Endothelial cell (in vitro differentiated cells): ENCODE measurements around the gene EDRF1. TPM values are rescaled to one million over a fixed set of nuclear protein-coding genes. Genes with fewer than 3 reads are reported as not detected.

Experiments used
- DNase-seq: peaks from one replicate; pipeline ENCODE4 v3.0.0; 2021; ENCODE audit warnings: low spot score
- H3K27ac Mint-ChIP-seq: one replicate; pipeline ENCODE4 v1.8.0; 2021; ENCODE audit warnings: mixed read lengths, inconsistent platforms; ENCODE audit not compliant: unreplicated experiment
- H3K27me3 Mint-ChIP-seq: one replicate; pipeline ENCODE4 v1.8.0; 2021; ENCODE audit warnings: mild to moderate bottlenecking, moderate library complexity, mixed read lengths, inconsistent platforms; ENCODE audit not compliant: unreplicated experiment
- H3K36me3 Mint-ChIP-seq: one replicate; pipeline ENCODE4 v1.8.0; 2021; ENCODE audit warnings: mild to moderate bottlenecking, low read depth, mixed read lengths, inconsistent platforms; ENCODE audit not compliant: unreplicated experiment
- H3K4me1 Mint-ChIP-seq: one replicate; pipeline ENCODE4 v1.8.0; 2021; ENCODE audit warnings: mild to moderate bottlenecking, mixed read lengths, inconsistent platforms; ENCODE audit not compliant: unreplicated experiment
- H3K4me3 Mint-ChIP-seq: one replicate; pipeline ENCODE4 v1.8.0; 2021; ENCODE audit warnings: mild to moderate bottlenecking, mixed read lengths, inconsistent platforms; ENCODE audit not compliant: unreplicated experiment
- H3K9me3 Mint-ChIP-seq: one replicate; pipeline ENCODE4 v1.8.0; 2021; ENCODE audit warnings: mixed read lengths, inconsistent platforms; ENCODE audit not compliant: unreplicated experiment
- CTCF ChIP-seq: fragments of 200-600 bp; sonication (generic); IDR thresholded peaks from one replicate; pipeline ENCODE4 v1.5.0; 2021; ENCODE audit warnings: antibody characterized with exemption; ENCODE audit not compliant: unreplicated experiment
- long read RNA-seq: library from polyadenylated mRNA; unstranded; transcript quantifications from one replicate; pipeline ENCODE4 v2.0.0, GENCODE V29; 2020; ENCODE audit not compliant: unreplicated experiment
- total RNA-seq: library from RNA; stranded (reverse); fragmentation: NEBNext Ultra II Directional; extraction: Animal tissue kit (Norgen Biotek cat#: 25700); gene quantifications from one replicate; pipeline ENCODE4 v1.2.1, GENCODE V29; 2021; ENCODE audit not compliant: unreplicated experiment

The EDRF1 gene
- 29.2 TPM for total RNA-seq
- long read RNA-seq, partial matches to known transcripts = 2 of 2 reads
- long read RNA-seq, other reads (novel, unspliced or antisense) = 0 of 2 reads

- peak; percentile 99 for DNase-seq
- Mint-ChIP-seq H3K36me3 (peaks cover under 1% of the 10 kb centered on the region), H3K27me3 (peaks cover 2% of the 10 kb centered on the region), H3K4me3 (peak within 1 kb of the TSS; percentile 97), H3K4me1 (peaks cover 4% of the 10 kb centered on the region), H3K9me3 (no peaks in the 10 kb centered on the region), H3K27ac (peak within 1 kb of the TSS; percentile 72)
- no peak for TF ChIP-seq CTCF
These were observed at the start of gene EDRF1 for GRCh38 chr10:125719173-125720001. Gene EDRF1 (plus strand): TSS chr10:125719709. CDS start chr10:125719808, 99 bp downstream.

GRCh38 chr10:125672884-125673283, 46.6 kb upstream of the EDRF1 start:
- H3K4me1 Mint-ChIP-seq = no peaks in the 10 kb centered on the region
- H3K9me3 Mint-ChIP-seq = no peaks in the 10 kb centered on the region

GRCh38 chr10:125679436-125679835, 40.1 kb upstream of the EDRF1 start:
- no peaks in the 10 kb centered on the region for H3K9me3 Mint-ChIP-seq
- peaks cover 7% of the 10 kb centered on the region for H3K36me3 Mint-ChIP-seq
- peaks cover 10% of the 10 kb centered on the region for H3K4me1 Mint-ChIP-seq
- H3K4me3 Mint-ChIP-seq = no peak overlapping the region
- H3K27ac Mint-ChIP-seq = no peak overlapping the region
- TF ChIP-seq CTCF = no peak
- DNase-seq = no peak
- H3K27me3 Mint-ChIP-seq = no peaks in the 10 kb centered on the region

More at GRCh38 chr10:125672884-125673283, 46.6 kb upstream of the EDRF1 start:
- no peak for DNase-seq
- H3K36me3 Mint-ChIP-seq = peaks cover 8% of the 10 kb centered on the region
- H3K27ac Mint-ChIP-seq = no peak overlapping the region
- peaks cover 2% of the 10 kb centered on the region for H3K27me3 Mint-ChIP-seq
- TF ChIP-seq CTCF = no peak
- no peak overlapping the region for H3K4me3 Mint-ChIP-seq

GRCh38 chr10:125683063-125683462, 36.4 kb upstream of the EDRF1 start, which contains the start of gene TEX36:
Gene TEX36 (minus strand): TSS chr10:125683163. CDS start chr10:125682989, 174 bp downstream.
- Mint-ChIP-seq H3K4me1 (peaks cover 10% of the 10 kb centered on the region), H3K9me3 (no peaks in the 10 kb centered on the region), H3K36me3 (peaks cover 3% of the 10 kb centered on the region), H3K27ac (no peak within 1 kb of the TSS), H3K4me3 (no peak within 1 kb of the TSS), H3K27me3 (no peaks in the 10 kb centered on the region)
- no peak for TF ChIP-seq CTCF
- DNase-seq = no peak

- H3K27me3 Mint-ChIP-seq = no peaks in the 10 kb centered on the region
- DNase-seq = no peak
- no peak overlapping the region for H3K4me3 Mint-ChIP-seq
- H3K27ac Mint-ChIP-seq = no peak overlapping the region
- peaks cover 3% of the 10 kb centered on the region for H3K36me3 Mint-ChIP-seq
- H3K4me1 Mint-ChIP-seq = peaks cover 10% of the 10 kb centered on the region
- no peaks in the 10 kb centered on the region for H3K9me3 Mint-ChIP-seq
- no peak for TF ChIP-seq CTCF
These were observed 35.7 kb upstream of the EDRF1 start for GRCh38 chr10:125683821-125684220.
